ENCODE measurements around the gene TP53. TPM values are rescaled to one million over a fixed set of nuclear protein-coding genes. Genes with fewer than 3 reads are reported as not detected.

Gene TP53
- total and polyA plus RNA-seq, 10 of the 15 experiments (the other 5 are each of a cell fraction or from before 2014, with no cell fraction given) = 35.6 to 162 (median 75.9) TPM

DNA sequence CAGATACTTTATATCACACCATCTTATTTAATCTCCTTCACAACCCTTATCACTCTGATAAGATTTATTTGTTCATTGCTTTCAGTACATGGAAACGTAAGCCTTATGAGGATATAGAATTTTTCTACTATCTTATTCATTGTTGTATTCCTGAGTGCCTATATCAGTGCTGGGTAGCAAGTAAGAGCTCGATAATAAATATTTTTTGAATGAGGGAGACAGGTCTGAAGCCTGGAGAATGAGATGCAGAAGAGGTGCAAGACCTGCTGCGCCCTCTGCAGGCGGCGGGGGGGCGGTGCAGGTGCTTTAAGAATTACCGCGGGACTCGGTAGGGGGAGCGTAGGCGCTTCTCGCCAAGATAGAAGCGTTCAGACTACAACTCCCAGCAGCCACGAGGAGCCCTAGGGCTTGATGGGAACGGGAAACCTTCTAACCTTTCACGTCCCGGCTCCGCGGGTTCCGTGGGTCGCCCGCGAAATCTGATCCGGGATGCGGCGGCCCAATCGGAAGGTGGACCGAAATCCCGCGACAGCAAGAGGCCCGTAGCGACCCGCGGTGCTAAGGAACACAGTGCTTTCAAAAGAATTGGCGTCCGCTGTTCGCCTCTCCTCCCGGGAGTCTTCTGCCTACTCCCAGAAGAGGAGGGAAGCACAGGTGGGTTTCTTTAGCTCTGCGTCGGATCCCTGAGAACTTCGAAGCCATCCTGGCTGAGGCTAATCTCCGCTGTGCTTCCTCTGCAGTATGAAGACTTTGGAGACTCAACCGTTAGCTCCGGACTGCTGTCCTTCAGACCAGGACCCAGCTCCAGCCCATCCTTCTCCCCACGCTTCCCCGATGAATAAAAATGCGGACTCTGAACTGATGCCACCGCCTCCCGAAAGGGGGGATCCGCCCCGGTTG, 868 bp upstream of the TP53 start, which contains the start of gene WRAP53 (continued):
- TF ChIP-seq, protein P1, sequence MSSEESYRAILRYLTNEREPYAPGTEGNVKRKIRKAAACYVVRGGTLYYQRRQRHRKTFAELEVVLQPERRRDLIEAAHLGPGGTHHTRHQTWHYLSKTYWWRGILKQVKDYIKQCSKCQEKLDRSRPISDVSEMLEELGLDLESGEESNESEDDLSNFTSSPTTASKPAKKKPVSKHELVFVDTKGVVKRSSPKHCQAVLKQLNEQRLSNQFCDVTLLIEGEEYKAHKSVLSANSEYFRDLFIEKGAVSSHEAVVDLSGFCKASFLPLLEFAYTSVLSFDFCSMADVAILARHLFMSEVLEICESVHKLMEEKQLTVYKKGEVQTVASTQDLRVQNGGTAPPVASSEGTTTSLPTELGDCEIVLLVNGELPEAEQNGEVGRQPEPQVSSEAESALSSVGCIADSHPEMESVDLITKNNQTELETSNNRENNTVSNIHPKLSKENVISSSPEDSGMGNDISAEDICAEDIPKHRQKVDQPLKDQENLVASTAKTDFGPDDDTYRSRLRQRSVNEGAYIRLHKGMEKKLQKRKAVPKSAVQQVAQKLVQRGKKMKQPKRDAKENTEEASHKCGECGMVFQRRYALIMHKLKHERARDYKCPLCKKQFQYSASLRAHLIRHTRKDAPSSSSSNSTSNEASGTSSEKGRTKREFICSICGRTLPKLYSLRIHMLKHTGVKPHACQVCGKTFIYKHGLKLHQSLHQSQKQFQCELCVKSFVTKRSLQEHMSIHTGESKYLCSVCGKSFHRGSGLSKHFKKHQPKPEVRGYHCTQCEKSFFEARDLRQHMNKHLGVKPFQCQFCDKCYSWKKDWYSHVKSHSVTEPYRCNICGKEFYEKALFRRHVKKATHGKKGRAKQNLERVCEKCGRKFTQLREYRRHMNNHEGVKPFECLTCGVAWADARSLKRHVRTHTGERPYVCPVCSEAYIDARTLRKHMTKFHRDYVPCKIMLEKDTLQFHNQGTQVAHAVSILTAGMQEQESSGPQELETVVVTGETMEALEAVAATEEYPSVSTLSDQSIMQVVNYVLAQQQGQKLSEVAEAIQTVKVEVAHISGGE (CRISPR knock-in tag; IDR thresholded peaks at IDR 0.05) = no peak
- TF ChIP-seq YY1 (IDR thresholded peaks at IDR 0.05; ENCODE audit: low read depth, low read length) (peak; percentile 88), ZNF24 (IDR thresholded peaks at IDR 0.05) (no peak), CHD2 (IDR thresholded peaks at IDR 0.05; ENCODE audit: borderline replicate concordance, low read depth, low read length) (peak; percentile 95), RB1 (IDR thresholded peaks at IDR 0.05; ENCODE audit: borderline replicate concordance) (no peak), MYB (IDR thresholded peaks at IDR 0.05; ENCODE audit: borderline replicate concordance, low read depth, low read length) (0 out of 2 replicates have a peak, but pooled peaks have one; percentile 27), PML (IDR thresholded peaks at IDR 0.05; ENCODE audit: low read length) (no peak), CHD4 (IDR thresholded peaks at IDR 0.05) (no peak), HDGF (IDR thresholded peaks at IDR 0.05) (no peak; the same call in 1 of the 2 replicates), ZNF217 (IDR thresholded peaks at IDR 0.05) (no peak), NR2C1 (IDR thresholded peaks at IDR 0.05) (peak; percentile 93), ESRRA (IDR thresholded peaks at IDR 0.05; ENCODE audit: low read length) (no peak), SMAD5 (IDR thresholded peaks at IDR 0.05; ENCODE audit: low read depth) (peak; percentile 72; the same call in 1 of the 2 replicates), SRF (IDR thresholded peaks at IDR 0.05; ENCODE audit: low read depth in 2 of 2, low read length in 2 of 2) (0 out of 4 replicates have a peak, but pooled peaks of 1 of the 2 experiments have one; percentile 5), HDAC6 (IDR thresholded peaks at IDR 0.05; ENCODE audit: unreplicated experiment) (no peak), RBBP5 (conservative IDR thresholded peaks at IDR 0.05) (no peak)
- TF ChIP-seq, protein P2, sequence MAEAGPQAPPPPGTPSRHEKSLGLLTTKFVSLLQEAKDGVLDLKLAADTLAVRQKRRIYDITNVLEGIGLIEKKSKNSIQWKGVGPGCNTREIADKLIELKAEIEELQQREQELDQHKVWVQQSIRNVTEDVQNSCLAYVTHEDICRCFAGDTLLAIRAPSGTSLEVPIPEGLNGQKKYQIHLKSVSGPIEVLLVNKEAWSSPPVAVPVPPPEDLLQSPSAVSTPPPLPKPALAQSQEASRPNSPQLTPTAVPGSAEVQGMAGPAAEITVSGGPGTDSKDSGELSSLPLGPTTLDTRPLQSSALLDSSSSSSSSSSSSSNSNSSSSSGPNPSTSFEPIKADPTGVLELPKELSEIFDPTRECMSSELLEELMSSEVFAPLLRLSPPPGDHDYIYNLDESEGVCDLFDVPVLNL (IDR thresholded peaks at IDR 0.05; ENCODE audit: low read depth, low read length) = peak; percentile 88
- TF ChIP-seq, protein P3, sequence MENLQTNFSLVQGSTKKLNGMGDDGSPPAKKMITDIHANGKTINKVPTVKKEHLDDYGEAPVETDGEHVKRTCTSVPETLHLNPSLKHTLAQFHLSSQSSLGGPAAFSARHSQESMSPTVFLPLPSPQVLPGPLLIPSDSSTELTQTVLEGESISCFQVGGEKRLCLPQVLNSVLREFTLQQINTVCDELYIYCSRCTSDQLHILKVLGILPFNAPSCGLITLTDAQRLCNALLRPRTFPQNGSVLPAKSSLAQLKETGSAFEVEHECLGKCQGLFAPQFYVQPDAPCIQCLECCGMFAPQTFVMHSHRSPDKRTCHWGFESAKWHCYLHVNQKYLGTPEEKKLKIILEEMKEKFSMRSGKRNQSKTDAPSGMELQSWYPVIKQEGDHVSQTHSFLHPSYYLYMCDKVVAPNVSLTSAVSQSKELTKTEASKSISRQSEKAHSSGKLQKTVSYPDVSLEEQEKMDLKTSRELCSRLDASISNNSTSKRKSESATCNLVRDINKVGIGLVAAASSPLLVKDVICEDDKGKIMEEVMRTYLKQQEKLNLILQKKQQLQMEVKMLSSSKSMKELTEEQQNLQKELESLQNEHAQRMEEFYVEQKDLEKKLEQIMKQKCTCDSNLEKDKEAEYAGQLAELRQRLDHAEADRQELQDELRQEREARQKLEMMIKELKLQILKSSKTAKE (IDR thresholded peaks at IDR 0.05; ENCODE audit: low read depth, poor library complexity, severe bottlenecking) = no peak
- TF ChIP-seq, protein P4, sequence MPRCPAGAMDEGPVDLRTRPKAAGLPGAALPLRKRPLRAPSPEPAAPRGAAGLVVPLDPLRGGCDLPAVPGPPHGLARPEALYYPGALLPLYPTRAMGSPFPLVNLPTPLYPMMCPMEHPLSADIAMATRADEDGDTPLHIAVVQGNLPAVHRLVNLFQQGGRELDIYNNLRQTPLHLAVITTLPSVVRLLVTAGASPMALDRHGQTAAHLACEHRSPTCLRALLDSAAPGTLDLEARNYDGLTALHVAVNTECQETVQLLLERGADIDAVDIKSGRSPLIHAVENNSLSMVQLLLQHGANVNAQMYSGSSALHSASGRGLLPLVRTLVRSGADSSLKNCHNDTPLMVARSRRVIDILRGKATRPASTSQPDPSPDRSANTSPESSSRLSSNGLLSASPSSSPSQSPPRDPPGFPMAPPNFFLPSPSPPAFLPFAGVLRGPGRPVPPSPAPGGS (IDR thresholded peaks at IDR 0.05; ENCODE audit: borderline replicate concordance, insufficient read depth, low read depth, low read length, poor library complexity, severe bottlenecking) = no peak

Data from GM12878 (cell line).